Measurements from ENCODE around the gene GTF3C1.
"Not testable (repeated sequence)": the region's sequence is repeated elsewhere in the genome, so short reads cannot be mapped to it uniquely, and the experiment has no call there.

Gene GTF3C1, protein sequence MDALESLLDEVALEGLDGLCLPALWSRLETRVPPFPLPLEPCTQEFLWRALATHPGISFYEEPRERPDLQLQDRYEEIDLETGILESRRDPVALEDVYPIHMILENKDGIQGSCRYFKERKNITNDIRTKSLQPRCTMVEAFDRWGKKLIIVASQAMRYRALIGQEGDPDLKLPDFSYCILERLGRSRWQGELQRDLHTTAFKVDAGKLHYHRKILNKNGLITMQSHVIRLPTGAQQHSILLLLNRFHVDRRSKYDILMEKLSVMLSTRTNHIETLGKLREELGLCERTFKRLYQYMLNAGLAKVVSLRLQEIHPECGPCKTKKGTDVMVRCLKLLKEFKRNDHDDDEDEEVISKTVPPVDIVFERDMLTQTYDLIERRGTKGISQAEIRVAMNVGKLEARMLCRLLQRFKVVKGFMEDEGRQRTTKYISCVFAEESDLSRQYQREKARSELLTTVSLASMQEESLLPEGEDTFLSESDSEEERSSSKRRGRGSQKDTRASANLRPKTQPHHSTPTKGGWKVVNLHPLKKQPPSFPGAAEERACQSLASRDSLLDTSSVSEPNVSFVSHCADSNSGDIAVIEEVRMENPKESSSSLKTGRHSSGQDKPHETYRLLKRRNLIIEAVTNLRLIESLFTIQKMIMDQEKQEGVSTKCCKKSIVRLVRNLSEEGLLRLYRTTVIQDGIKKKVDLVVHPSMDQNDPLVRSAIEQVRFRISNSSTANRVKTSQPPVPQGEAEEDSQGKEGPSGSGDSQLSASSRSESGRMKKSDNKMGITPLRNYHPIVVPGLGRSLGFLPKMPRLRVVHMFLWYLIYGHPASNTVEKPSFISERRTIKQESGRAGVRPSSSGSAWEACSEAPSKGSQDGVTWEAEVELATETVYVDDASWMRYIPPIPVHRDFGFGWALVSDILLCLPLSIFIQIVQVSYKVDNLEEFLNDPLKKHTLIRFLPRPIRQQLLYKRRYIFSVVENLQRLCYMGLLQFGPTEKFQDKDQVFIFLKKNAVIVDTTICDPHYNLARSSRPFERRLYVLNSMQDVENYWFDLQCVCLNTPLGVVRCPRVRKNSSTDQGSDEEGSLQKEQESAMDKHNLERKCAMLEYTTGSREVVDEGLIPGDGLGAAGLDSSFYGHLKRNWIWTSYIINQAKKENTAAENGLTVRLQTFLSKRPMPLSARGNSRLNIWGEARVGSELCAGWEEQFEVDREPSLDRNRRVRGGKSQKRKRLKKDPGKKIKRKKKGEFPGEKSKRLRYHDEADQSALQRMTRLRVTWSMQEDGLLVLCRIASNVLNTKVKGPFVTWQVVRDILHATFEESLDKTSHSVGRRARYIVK (N-terminal part only)

GRCh38 chr16:27549746-27550581, at the start of gene GTF3C1, which contains the start of gene KATNIP:
GTF3C1 (minus strand) TSS chr16:27549913; CDS start chr16:27549890, 23 bp downstream.
KATNIP (plus strand) TSS chr16:27550144; CDS start chr16:27550171, 27 bp downstream.
- peak; percentile 100 for DNase-seq (ENCODE audit: low spot score)

- no peak for DNase-seq (ENCODE audit: low spot score)
Measured at GRCh38 chr16:27598931-27599565, 49.3 kb upstream of the GTF3C1 start.

DNA sequence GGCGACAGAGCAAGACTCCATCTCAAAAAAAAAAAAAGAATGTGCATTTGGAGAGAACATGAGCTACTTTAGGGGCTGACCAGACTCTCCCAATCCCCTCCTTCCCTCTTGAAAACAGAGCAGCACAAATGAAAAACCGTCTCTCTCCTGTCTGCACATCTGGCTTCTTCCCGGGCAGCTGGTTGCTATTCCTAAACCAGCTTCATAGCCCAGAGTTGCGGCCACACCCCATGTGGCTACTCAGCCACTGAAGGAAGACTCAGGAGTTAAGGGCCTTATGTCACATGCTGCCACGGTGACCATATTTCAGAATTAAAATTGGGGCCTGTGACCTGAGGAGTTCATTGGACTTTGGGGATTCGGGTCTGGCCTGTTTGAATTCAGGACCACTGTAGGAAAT, 48.5 kb upstream of the GTF3C1 start:
- DNase-seq (ENCODE audit: low spot score): no peak

DNA sequence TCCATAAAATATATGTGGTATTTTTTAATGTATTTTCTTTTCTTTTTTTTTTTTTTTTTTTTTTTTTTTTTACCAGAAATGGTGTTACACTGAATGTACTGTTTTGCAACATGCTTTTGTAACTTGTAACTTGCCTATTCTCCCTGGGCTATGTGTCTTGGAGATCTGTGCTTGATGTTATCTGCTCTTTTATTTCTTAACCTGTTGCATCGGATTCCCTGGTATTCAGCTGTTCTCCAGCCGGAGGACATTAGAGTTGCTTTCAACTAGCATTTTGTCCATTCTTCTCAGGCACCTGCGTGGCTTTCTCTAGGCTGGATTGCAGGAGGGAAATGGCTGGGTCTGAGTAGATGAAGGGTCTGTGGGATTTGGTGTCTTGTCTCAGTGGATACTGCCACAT, 47.6 kb upstream of the GTF3C1 start:
- DNase-seq (ENCODE audit: low spot score): no peak

DNA sequence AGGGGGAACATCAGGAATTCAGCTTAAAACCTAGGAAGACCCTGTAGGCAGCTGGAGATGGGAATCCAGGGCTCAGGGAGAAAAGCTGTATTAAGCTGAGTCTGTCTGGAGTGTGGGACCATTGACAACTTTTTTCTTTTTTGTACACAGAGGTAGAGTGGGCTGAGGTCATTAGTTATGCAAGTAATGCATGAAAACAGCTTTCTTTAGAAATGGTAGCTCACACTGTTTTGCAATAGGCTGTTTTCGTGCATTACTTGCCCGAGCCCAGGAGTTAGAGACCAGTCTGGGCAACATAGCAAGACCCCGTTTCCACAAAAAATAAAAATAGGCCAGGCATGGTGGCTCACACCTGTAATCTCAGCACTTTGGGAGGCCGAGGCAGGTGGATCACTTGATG, 46.7 kb upstream of the GTF3C1 start:
- DNase-seq (ENCODE audit: low spot score): no peak

GRCh38 chr16:27595993-27596392, 46.3 kb upstream of the GTF3C1 start:
- no peak for DNase-seq (ENCODE audit: low spot score)

DNA sequence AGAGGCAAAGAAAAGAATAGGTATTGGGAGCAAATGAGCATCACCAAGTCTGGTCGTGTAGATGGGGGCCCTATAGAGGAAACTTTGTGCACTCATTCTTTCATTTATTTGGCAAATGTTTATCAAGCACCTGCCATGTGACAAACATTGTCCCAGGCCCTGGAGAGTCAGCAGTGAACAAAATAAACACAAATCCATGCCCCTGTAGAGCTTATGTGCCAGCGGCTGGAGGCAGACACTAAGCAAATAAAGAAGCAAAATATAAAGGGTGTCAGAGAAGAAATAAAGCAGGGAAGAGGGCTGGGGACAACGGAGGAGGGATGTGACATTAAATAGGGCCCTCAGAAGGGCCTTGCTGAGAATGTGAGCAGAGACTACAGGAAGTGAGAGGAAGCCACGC, 45.8 kb upstream of the GTF3C1 start:
- DNase-seq (ENCODE audit: low spot score): no peak

- DNase-seq (ENCODE audit: low spot score): no peak
Measured at GRCh38 chr16:27591837-27592236, 42.1 kb upstream of the GTF3C1 start.

DNA sequence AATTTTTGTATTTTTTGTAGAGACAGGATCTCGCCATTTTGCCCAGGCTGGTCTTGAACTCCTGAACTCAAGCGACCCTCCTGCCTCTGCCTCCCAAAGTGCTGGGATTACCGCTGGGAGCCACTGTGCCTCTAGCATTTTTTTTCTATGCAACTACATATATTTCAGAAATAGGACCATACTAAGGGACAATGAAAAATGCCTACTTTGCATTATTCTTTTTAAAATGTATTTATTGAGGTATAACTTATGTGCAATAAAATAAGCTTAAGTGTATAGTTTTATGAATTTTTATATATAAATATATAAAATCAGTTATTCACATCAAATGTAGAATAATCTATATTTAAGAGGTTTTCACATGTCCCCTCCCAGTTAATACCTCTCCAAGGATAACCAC, 38.3 kb upstream of the GTF3C1 start:
- no peak for DNase-seq (ENCODE audit: low spot score)

GRCh38 chr16:27586711-27587110, 37.0 kb upstream of the GTF3C1 start:
- no peak for DNase-seq (ENCODE audit: low spot score)

DNA sequence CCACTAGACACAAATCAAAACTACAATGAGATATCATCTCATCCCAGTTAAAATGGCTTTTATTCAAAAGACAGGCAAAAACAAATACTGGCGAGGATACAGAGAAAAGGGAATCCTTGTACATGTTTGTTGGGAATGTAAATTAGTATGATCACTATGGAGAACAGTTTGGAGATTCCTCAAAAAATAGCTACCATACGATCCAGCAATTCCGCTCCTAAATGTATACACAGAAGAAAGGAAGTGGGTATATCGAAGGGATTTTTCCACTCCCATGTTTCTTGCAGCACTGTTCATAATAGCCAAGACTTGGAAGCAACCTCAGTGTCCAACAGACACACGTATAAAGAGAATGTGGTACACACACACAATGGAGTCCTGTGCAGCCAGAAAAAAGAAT, 35.5 kb upstream of the GTF3C1 start:
- no peak for DNase-seq (ENCODE audit: low spot score)

DNA sequence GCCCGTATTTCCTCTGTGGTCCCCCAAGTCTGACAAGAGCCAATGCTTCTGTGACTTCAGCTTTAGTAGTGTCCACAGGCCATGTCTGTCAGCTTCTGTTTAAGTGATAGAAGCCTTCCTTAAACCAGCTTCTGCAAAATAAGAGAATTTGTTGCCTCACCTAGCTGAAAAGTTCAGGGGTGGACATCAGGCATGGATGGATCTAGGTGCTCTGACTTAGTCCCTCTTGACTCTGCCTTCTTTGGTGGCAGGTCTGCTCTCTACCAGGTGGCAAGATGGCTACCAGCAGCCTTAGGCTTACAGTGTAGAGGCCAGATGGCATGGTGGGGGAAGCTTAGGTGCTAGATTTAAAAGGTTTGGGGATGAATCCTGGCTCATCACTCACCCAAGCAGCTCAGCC, 33.9 kb upstream of the GTF3C1 start:
- DNase-seq (ENCODE audit: low spot score): no peak

GRCh38 chr16:27582883-27583282, 33.2 kb upstream of the GTF3C1 start:
- DNase-seq (ENCODE audit: low spot score): no peak

- DNase-seq (ENCODE audit: low spot score): no peak
Measured at GRCh38 chr16:27579087-27579980, 29.6 kb upstream of the GTF3C1 start.

DNA sequence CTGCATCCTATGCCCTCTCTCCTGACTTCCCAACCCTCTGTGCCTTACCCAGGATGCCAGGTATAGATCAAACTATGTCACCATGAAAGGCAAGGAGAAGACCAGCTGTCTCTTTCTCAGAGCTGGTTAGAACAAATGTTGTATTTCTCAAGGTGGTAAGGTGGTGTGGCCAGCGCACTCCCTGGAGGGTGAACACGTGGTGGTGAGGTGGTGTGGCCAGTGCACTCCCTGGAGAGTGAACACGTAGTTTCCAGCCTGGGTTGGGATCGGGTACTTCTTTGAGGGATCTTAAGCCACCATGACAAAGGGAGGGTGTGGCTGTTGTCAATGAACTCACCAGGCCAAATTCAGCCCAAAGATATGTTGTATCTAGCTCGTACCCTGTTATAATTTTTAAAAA, 27.0 kb upstream of the GTF3C1 start:
- no peak for DNase-seq (ENCODE audit: low spot score)

DNA sequence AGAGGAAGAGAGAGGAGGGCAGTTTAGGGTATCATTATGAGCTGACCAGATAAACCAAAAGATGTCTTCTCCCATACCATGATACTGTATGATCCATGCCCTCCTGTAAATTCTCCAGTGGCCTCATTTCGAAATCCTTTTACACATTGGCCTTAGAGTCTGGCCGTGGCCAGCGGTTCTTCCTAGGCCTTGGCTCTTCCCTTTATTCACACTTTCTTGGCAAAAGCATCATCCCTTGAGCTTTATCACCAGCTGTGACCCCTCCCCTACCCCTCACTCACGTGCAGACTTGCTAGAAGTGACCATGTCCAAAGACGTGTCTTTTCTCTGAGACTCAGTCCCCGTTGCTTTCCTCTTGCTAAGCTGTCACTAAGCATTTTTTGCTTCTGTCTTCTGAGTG, 23.0 kb upstream of the GTF3C1 start:
- no peak for DNase-seq (ENCODE audit: low spot score)

DNA sequence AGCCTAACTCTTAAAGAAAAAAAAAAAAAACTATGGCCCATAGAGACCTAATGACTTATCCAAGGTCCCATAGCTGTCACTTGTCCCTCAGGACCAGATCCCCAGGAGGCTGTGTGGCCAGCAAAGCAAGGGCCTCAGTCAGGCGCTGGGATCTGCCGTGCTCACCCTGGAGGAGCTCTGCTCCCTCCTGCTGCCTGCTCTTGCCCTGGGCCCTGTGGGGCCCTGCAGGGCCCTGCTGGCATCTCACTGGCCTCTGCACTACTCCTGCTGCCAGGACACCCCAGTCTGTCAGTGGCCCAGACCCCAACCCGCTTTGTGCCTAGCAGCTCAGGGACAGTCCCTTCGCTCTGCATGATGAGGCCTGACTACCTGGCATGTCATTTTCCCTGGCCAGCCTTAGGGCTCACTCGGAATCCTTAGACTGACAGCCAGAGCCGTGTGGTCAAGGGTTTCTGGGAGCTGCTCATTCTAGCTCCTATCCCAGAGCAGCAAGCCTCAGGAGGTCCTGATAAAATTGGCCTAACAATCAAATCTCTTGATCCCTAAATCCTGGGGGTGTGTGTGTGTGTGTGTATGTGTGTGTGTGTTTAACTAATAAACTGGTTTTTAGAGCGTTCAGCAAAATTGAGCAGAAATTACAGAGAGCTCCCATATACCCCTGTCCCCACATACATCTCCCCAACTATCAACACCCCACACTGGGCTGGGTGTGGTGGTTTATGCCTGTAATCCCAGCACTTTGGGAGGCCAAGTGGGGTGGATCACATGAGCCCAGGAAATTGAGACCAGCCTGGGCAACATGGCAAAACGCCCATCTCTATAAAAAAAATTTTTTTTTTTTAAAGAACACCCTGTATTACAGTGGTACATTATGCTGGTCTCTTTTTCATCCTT, 22.0 kb upstream of the GTF3C1 start:
- no peak for DNase-seq (ENCODE audit: low spot score)

DNA sequence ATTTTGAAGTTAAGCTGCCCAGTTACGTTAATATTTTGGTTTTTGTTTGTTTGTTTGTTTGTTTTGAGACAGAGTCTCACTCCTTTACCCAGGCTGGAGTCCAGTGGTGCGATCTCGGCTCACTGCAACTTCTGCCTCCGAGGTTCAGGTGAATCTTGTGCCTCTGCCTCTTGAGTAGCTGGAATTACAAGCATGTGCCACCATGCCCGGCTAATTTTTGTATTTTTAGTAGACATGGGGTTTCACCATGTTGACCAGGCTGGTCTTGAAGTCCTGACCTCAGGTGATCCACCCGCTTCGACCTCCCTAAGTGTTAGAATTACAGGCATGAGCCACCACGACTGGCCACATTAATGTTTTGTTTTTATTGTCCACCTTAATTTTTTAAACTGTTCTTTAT, 21.3 kb upstream of the GTF3C1 start:
- not testable (repeated sequence) for DNase-seq (ENCODE audit: low spot score)

DNA sequence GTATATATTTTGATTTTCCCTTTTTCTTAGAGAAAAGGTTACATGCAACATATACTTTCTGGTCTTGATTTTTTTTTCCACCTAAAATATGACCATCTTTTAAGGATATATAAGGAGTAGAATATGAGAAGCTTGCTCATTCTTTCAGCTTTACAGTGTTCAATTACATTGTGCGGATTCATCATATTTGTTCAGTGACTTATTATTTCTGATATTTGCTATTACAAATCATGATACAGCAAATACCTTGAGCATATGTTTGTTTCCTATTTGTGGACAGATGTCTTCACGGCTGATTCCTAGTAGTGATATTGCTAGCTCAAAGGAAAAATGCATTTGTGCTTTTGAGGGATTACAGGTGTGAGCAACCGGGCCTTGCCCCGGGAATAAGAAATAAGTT, 18.4 kb upstream of the GTF3C1 start:
- no peak for DNase-seq (ENCODE audit: low spot score)
